ES-I3 (cell line): ENCODE measurements around the gene KIF3B.
"Not testable (repeated sequence)": the region's sequence is repeated elsewhere in the genome, so short reads cannot be mapped to it uniquely, and the experiment has no call there.

ENCODE experiments used
- H3K36me3 ChIP-seq: 2 replicates; pipeline ENCODE4 v1.6.1; 2013; ENCODE audit warnings: mild to moderate bottlenecking, low read length, control low read depth, moderate library complexity; ENCODE audit not compliant: insufficient read depth
- H3K4me1 ChIP-seq: 2 replicates; pipeline ENCODE4 v1.6.1; 2013; ENCODE audit warnings: mild to moderate bottlenecking, control low read depth, low read length; ENCODE audit not compliant: insufficient read depth
- H3K9ac ChIP-seq: 2 replicates; pipeline ENCODE4 v1.6.1; 2013; ENCODE audit warnings: low read depth, mild to moderate bottlenecking, low read length, moderate library complexity
- H3K9me3 ChIP-seq: 2 replicates; pipeline ENCODE4 v1.6.1; 2013; ENCODE audit warnings: mild to moderate bottlenecking, low read length, moderate library complexity; ENCODE audit not compliant: control insufficient read depth, insufficient read depth

Gene KIF3B

GRCh38 chr20:32321390-32321789 lies 43.9 kb downstream of the KIF3B start:
- Histone ChIP-seq H3K4me1 (no peaks in the 10 kb centered on the region), H3K9me3 (no peaks in the 10 kb centered on the region), H3K36me3 (no peaks in the 10 kb centered on the region), H3K9ac (no peak overlapping the region)

GRCh38 chr20:32322260-32322659 lies 44.8 kb downstream of the KIF3B start:
- H3K36me3 ChIP-seq, H3K9me3 ChIP-seq, H3K4me1 ChIP-seq, H3K9ac ChIP-seq: not testable (repeated sequence)

GRCh38 chr20:32323761-32324160 lies 46.3 kb downstream of the KIF3B start:
- H3K9ac ChIP-seq, H3K36me3 ChIP-seq, H3K4me1 ChIP-seq, H3K9me3 ChIP-seq: not testable (repeated sequence)

- Histone ChIP-seq H3K9ac (no peak overlapping the region), H3K4me1 (no peaks in the 10 kb centered on the region), H3K36me3 (no peaks in the 10 kb centered on the region), H3K9me3 (no peaks in the 10 kb centered on the region)
These were observed 48.5 kb downstream of the KIF3B start for GRCh38 chr20:32325706-32326503.

- Histone ChIP-seq H3K9ac (no peak overlapping the region), H3K4me1 (no peaks in the 10 kb centered on the region), H3K36me3 (no peaks in the 10 kb centered on the region), H3K9me3 (no peaks in the 10 kb centered on the region)
These were observed 49.0 kb downstream of the KIF3B start for GRCh38 chr20:32326504-32326845.

GRCh38 chr20:32327087-32327681 lies 49.7 kb downstream of the KIF3B start:
- H3K9ac ChIP-seq: no peak overlapping the region
- H3K9me3 ChIP-seq: no peaks in the 10 kb centered on the region
- H3K36me3 ChIP-seq: no peaks in the 10 kb centered on the region
- H3K4me1 ChIP-seq: no peaks in the 10 kb centered on the region

GRCh38 chr20:32329817-32330554 lies 52.5 kb downstream of the KIF3B start:
- Histone ChIP-seq H3K36me3 (no peaks in the 10 kb centered on the region), H3K9ac (no peak overlapping the region), H3K4me1 (no peaks in the 10 kb centered on the region), H3K9me3 (no peaks in the 10 kb centered on the region)

GRCh38 chr20:32330555-32330897 lies 53.1 kb downstream of the KIF3B start:
- Histone ChIP-seq H3K9me3 (no peaks in the 10 kb centered on the region), H3K4me1 (no peaks in the 10 kb centered on the region), H3K36me3 (no peaks in the 10 kb centered on the region), H3K9ac (no peak overlapping the region)

- Histone ChIP-seq H3K36me3 (no peaks in the 10 kb centered on the region), H3K9me3 (no peaks in the 10 kb centered on the region), H3K4me1 (no peaks in the 10 kb centered on the region), H3K9ac (no peak overlapping the region)
These were observed 55.2 kb downstream of the KIF3B start for GRCh38 chr20:32332614-32333013.

GRCh38 chr20:32333181-32333987 lies 55.9 kb downstream of the KIF3B start:
- Histone ChIP-seq H3K4me1 (no peaks in the 10 kb centered on the region), H3K36me3 (no peaks in the 10 kb centered on the region), H3K9ac (no peak overlapping the region), H3K9me3 (no peaks in the 10 kb centered on the region)

- Histone ChIP-seq H3K4me1 (no peaks in the 10 kb centered on the region), H3K9ac (no peak overlapping the region), H3K36me3 (no peaks in the 10 kb centered on the region), H3K9me3 (no peaks in the 10 kb centered on the region)
These were observed 56.8 kb downstream of the KIF3B start for GRCh38 chr20:32333988-32334885.

GRCh38 chr20:32336918-32337347 lies 59.5 kb downstream of the KIF3B start:
- Histone ChIP-seq H3K9ac (no peak overlapping the region), H3K36me3 (no peaks in the 10 kb centered on the region), H3K4me1 (no peaks in the 10 kb centered on the region), H3K9me3 (no peaks in the 10 kb centered on the region)

- no peaks in the 10 kb centered on the region for H3K36me3 ChIP-seq
- no peaks in the 10 kb centered on the region for H3K4me1 ChIP-seq
- H3K9me3 ChIP-seq: no peaks in the 10 kb centered on the region
- no peak overlapping the region for H3K9ac ChIP-seq
These were observed 60.6 kb downstream of the KIF3B start for GRCh38 chr20:32337937-32338661.
